NCI-H524 treated with DMSO at 0.1 percent for 48 hours (cell line): ENCODE results near the gene CISD2.
"Not testable (repeated sequence)": the region's sequence is repeated elsewhere in the genome, so short reads cannot be mapped to it uniquely, and the experiment has no call there.

Experiments used
- DNase-seq: peaks from one replicate; lab custom pipeline; 2025; lab: John Stamatoyannopoulos, UW

Gene CISD2

GRCh38 chr4:102919697-102920096 lies 50.9 kb downstream of the CISD2 start:
- not testable (repeated sequence) for DNase-seq

GRCh38 chr4:102935716-102936115 lies 66.9 kb downstream of the CISD2 start:
- DNase-seq = no peak

- DNase-seq = not testable (repeated sequence)
Measured at GRCh38 chr4:102938063-102938462, 69.3 kb downstream of the CISD2 start.
